HG03432 (cell line): Measurements from ENCODE around the gene ONECUT2.

ENCODE experiments used
- ATAC-seq: cut with Tn5 transposase; IDR thresholded peaks from one replicate; pipeline ENCODE4 v1.9.1; 2021; ENCODE audit warnings: mild to moderate bottlenecking, moderate library complexity; ENCODE audit not compliant: unreplicated experiment

ONECUT2 gene

DNA sequence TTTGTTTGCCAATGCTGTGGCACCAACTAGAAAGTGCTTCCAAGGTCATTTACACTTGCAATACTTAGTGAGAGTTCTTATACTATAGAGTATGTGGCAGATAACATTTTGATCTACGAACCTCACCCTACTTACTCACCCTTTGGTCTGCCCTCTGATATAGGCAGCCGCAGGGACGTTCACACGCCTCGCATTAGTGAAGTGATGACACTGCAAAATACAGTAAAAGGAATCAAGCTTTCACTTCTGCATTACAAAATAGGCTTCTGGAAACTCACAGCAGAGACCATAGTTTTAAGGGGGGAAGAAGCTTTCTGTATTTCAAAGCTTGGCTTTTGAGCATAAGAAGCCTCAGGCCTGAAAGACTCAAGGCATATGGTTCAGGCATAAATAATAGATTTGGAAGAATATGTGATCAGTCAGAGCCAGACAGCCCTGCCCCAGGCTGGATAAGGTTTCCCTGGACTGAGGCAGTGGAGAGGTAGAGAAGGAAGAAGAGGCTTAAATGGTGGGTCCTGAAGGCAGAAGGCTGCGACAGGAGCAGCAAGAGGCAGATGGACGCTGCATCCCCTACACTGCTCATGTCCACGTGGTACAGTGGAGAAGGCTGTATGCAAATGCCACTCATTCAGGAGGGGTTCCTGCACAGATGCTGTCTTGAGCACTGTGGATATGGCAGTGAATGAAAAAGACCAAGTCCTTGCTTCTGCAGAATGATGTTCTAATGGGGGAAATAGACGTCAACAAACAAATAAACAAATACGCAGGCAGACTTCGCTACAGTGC, 88.2 kb downstream of the ONECUT2 start:
- ATAC-seq: no peak

GRCh38 chr18:57527556-57528229, 92.5 kb downstream of the ONECUT2 start:
- ATAC-seq: no peak

GRCh38 chr18:57529151-57529550, 94.0 kb downstream of the ONECUT2 start:
- no peak for ATAC-seq

- ATAC-seq: no peak
Measured at GRCh38 chr18:57533006-57533867, 98.1 kb downstream of the ONECUT2 start.

GRCh38 chr18:57533868-57534510, 98.8 kb downstream of the ONECUT2 start:
- ATAC-seq: no peak

- ATAC-seq: no peak
Measured at GRCh38 chr18:57534511-57534909, 99.3 kb downstream of the ONECUT2 start.

GRCh38 chr18:57538614-57539013, 103.4 kb downstream of the ONECUT2 start:
- no peak for ATAC-seq

DNA sequence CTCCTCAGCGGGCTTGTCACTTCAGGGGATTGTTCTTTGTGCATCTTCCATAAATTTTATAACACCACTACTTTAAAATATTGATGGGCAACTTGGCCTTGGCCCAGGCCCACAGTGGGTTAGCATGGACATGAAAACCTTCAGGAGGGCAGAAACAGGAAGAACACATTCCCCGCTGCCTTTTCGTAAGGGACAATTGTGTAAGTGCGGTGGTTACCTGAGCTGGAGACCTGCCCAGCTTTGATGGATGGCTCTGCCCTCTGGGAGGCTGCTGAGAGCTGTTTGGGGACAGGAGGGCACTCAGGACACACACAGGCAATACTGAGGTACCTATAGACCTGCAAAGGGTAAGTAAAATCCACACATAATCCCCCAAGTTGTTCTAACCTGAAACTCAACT, 104.5 kb downstream of the ONECUT2 start:
- ATAC-seq: no peak
